IPS DF 6.9 (cell line): ENCODE results near the gene RALY.

Experiments used
- DNase-seq: peaks from one replicate; pipeline ENCODE4 v3.0.0-alpha.2; 2013; ENCODE audit warnings: low read depth, low spot score
- H3K27ac ChIP-seq: one replicate; pipeline ENCODE4 v1.5.1; 2013; ENCODE audit warnings: low read length, control low read depth
- H3K27me3 ChIP-seq: 2 replicates; pipeline ENCODE4 v1.6.1; 2013; ENCODE audit warnings: mild to moderate bottlenecking, low read length; ENCODE audit not compliant: control insufficient read depth, insufficient read depth
- H3K36me3 ChIP-seq: 2 replicates; pipeline ENCODE4 v1.6.1; 2013; ENCODE audit warnings: low read length; ENCODE audit not compliant: control insufficient read depth, insufficient read depth
- H3K4me1 ChIP-seq: 2 replicates; pipeline ENCODE4 v1.6.1; 2013; ENCODE audit warnings: low read length; ENCODE audit not compliant: control insufficient read depth, insufficient read depth
- H3K4me3 ChIP-seq: 2 replicates; pipeline ENCODE4 v1.5.1; 2013; ENCODE audit warnings: mild to moderate bottlenecking, low read length
- H3K9me3 ChIP-seq: 2 replicates; pipeline ENCODE4 v1.6.1; 2013; ENCODE audit warnings: low read length, inconsistent platforms; ENCODE audit not compliant: control insufficient read depth, insufficient read depth
- WGBS: extraction: QIAGEN DNeasy Blood & Tissue Kit; methylation state at CpG from one replicate; pipeline ENCODE4 v1.1.7; 2013; ENCODE audit warnings: mixed read lengths, missing lambda C conversion rate; ENCODE audit not compliant: insufficient read length, insufficient coverage; 5-methylcytosine and 5-hydroxymethylcytosine counted together

The RALY gene

GRCh38 chr20:34030456-34030855 is 36.7 kb downstream of the RALY start:
- no peak overlapping the region for H3K27ac ChIP-seq
- DNase-seq, result no peak
- H3K4me1 ChIP-seq, result peaks cover 6% of the 10 kb centered on the region; the same call in 1 of the 2 replicates
- no CpG with 5 or more reads among the region's 1 CpG for WGBS
- no peaks in the 10 kb centered on the region for H3K9me3 ChIP-seq
- H3K36me3 ChIP-seq, result no peaks in the 10 kb centered on the region
- H3K27me3 ChIP-seq, result no peaks in the 10 kb centered on the region
- H3K4me3 ChIP-seq, result no peak overlapping the region

DNA sequence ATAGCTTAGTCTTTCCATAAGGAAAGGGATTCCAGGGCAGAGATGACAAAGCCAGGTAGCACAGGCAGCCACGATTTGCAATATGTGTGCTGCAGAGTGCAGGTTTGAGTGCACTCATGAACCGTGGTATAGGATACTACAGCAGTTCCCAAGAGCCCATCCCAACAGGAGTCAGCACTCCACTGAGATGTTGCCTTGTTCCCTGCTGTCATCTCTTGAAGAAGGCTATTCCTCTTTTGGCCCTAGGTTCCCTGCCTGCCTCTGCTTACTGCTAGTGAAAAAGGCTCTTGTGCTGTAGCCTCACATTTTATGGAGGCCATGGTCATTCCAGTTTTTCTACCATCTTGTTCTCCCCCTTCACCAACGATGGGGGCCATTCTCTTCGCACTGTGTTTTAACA is 40.2 kb downstream of the RALY start:
- no peak for DNase-seq
- no peaks in the 10 kb centered on the region for H3K36me3 ChIP-seq
- no peak overlapping the region for H3K27ac ChIP-seq
- WGBS, result no CpG with 5 or more reads among the region's 4 CpGs
- H3K9me3 ChIP-seq, result no peaks in the 10 kb centered on the region
- H3K4me1 ChIP-seq, result 0 out of 2 replicates have a peak, but pooled peaks cover 3% of the 10 kb centered on the region
- H3K27me3 ChIP-seq, result no peaks in the 10 kb centered on the region
- no peak overlapping the region for H3K4me3 ChIP-seq

GRCh38 chr20:34037121-34037520 is 43.4 kb downstream of the RALY start:
- Histone ChIP-seq H3K4me3 (no peak overlapping the region), H3K4me1 (0 out of 2 replicates have a peak, but pooled peaks cover 1% of the 10 kb centered on the region), H3K27ac (no peak overlapping the region), H3K9me3 (no peaks in the 10 kb centered on the region), H3K36me3 (no peaks in the 10 kb centered on the region), H3K27me3 (no peaks in the 10 kb centered on the region)
- DNase-seq, result no peak
- WGBS, result no CpG with 5 or more reads among the region's 4 CpGs

- H3K36me3 ChIP-seq, result no peaks in the 10 kb centered on the region
- no CpG with 5 or more reads among the region's 2 CpGs for WGBS
- no peaks in the 10 kb centered on the region for H3K9me3 ChIP-seq
- DNase-seq, result no peak
- H3K27ac ChIP-seq, result no peak overlapping the region
- H3K4me3 ChIP-seq, result no peak overlapping the region
- H3K27me3 ChIP-seq, result no peaks in the 10 kb centered on the region
- H3K4me1 ChIP-seq, result 0 out of 2 replicates have a peak, but pooled peaks cover 1% of the 10 kb centered on the region
These were observed 44.1 kb downstream of the RALY start for GRCh38 chr20:34037767-34038166.

DNA sequence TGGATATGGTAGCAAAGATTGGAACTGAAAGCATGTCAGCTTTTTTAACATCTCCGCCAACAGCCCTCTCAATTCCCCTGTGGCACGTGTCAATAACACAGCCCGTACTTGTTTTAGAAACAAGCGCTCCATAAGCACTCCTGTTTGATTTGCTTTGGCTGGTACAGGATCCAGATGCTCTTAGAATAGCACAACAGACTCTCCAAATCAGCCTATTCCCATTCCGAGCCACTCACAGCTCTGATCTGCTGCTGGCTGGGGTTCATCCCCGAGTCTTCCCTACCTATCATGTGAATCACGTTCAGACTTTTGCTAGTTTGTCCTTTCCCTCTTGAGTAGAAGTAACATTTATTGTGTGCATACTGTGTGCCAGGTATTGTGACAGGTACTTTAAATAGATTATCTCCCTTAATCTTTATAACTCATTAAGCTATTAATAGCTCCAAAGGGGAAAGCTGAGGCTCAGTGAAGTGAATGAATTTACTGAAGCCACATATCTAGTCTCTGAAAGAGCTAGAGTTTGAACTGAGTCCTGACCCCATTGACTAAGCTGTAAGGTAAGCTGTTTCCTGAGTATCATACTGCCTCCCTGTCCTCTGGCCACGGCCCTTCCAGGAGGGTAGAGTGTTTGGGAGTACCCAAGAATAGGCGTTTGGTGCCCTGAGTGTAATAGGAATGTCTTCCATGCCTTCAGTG is 46.7 kb downstream of the RALY start:
- H3K27ac ChIP-seq, result no peak overlapping the region
- no CpG with 5 or more reads among the region's 9 CpGs for WGBS
- no peaks in the 10 kb centered on the region for H3K9me3 ChIP-seq
- no peak for DNase-seq
- H3K4me3 ChIP-seq, result no peak overlapping the region
- H3K27me3 ChIP-seq, result no peaks in the 10 kb centered on the region
- peaks cover 2% of the 10 kb centered on the region; the same call in 1 of the 2 replicates for H3K4me1 ChIP-seq
- H3K36me3 ChIP-seq, result no peaks in the 10 kb centered on the region

DNA sequence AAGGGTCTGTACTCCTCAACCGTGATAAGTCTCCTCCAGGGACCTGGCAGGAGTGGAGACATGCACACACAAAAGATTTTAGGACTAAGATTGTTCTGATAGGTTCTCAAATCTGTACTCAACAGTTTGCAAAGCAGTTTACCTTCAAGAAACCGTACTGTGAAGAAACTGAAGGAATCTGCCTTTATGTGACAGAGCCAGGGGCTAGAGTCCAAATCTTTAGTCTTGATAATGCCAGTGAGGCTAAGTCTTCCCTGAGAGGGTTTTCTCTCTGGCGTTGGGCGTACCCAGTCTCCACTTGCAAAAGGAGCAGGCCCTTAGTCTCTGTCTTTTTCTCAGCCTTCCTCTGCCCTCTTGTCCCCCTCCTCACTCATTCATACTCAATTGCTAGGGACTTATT is 47.5 kb downstream of the RALY start:
- Histone ChIP-seq H3K9me3 (no peaks in the 10 kb centered on the region), H3K36me3 (no peaks in the 10 kb centered on the region)
- no CpG with 5 or more reads among the region's 4 CpGs for WGBS

DNA sequence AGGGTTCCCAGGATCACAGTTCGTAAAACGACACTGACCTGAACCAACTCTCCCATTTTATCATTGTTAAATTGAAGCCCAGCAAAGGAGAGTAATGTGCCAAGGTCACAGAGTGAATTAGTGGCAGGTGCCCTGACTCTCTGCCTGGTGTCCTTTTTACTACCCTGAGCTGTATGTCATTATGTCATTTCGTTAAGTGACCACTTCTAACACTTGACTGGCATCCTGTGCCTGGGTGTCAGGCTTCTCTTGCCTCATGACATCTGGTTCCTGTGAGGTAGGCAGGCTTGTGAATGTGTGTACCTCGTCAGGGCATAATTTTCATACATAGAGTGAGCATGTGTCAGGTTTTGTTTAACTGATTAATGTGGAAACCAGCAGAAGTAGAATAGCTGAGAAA is 48.6 kb downstream of the RALY start:
- Histone ChIP-seq H3K27me3 (no peaks in the 10 kb centered on the region), H3K4me3 (no peak overlapping the region), H3K9me3 (no peaks in the 10 kb centered on the region), H3K36me3 (no peaks in the 10 kb centered on the region), H3K27ac (no peak overlapping the region), H3K4me1 (peaks cover 2% of the 10 kb centered on the region; the same call in 1 of the 2 replicates)
- WGBS, result no CpG with 5 or more reads among the region's 4 CpGs
- no peak for DNase-seq

More for the DNA sequence above, 47.5 kb downstream of the RALY start:
- H3K27ac ChIP-seq, result no peak overlapping the region
- DNase-seq, result no peak
- no peak overlapping the region for H3K4me3 ChIP-seq
- no peaks in the 10 kb centered on the region for H3K27me3 ChIP-seq
- peaks cover 2% of the 10 kb centered on the region; the same call in 1 of the 2 replicates for H3K4me1 ChIP-seq

GRCh38 chr20:34043025-34043424 is 49.3 kb downstream of the RALY start:
- Histone ChIP-seq H3K27ac (no peak overlapping the region), H3K27me3 (no peaks in the 10 kb centered on the region), H3K4me1 (peaks cover 3% of the 10 kb centered on the region; the same call in 1 of the 2 replicates), H3K9me3 (no peaks in the 10 kb centered on the region), H3K36me3 (no peaks in the 10 kb centered on the region), H3K4me3 (no peak overlapping the region)
- DNase-seq, result no peak

GRCh38 chr20:34045294-34045693 is 51.6 kb downstream of the RALY start:
- no peaks in the 10 kb centered on the region for H3K9me3 ChIP-seq
- WGBS, result no CpG with 5 or more reads among the region's 2 CpGs
- H3K4me3 ChIP-seq, result no peak overlapping the region
- no peak overlapping the region for H3K27ac ChIP-seq
- H3K27me3 ChIP-seq, result no peaks in the 10 kb centered on the region
- DNase-seq, result no peak
- no peaks in the 10 kb centered on the region for H3K36me3 ChIP-seq
- H3K4me1 ChIP-seq, result peaks cover 3% of the 10 kb centered on the region; the same call in 1 of the 2 replicates

- Histone ChIP-seq H3K9me3 (no peaks in the 10 kb centered on the region), H3K36me3 (no peaks in the 10 kb centered on the region), H3K27ac (no peak overlapping the region), H3K4me1 (peaks cover 3% of the 10 kb centered on the region; the same call in 1 of the 2 replicates), H3K4me3 (no peak overlapping the region), H3K27me3 (no peaks in the 10 kb centered on the region)
- no peak for DNase-seq
- no CpG with 5 or more reads among the region's 5 CpGs for WGBS
These were observed 52.4 kb downstream of the RALY start for GRCh38 chr20:34045930-34046725.
